Activated naive CD4-positive, alpha-beta T cell treated with Interleukin-2 at 50 U/mL for 16 hours (primary cell): ENCODE data around the gene AP1S1.

Source experiments
- DNase-seq: peaks from one replicate; pipeline ENCODE4 v3.0.0-alpha.2; 2020

Gene AP1S1

DNA sequence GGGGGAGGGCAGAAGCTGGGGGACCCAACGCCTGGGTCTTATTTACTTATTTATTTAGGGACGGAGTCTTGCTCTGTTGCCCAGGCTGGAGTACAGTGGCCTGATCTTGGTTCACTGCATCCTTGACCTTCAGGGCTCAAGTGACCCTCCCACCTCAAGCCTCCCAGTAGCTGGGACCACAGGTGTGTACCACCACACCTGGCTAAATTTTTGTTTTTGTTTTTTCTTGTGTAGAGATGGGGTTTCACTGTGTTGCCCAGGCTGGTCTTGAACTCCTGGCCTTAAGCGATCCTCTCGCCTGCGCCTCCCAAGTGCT is 48.3 kb downstream of the AP1S1 start:
- no peak for DNase-seq

DNA sequence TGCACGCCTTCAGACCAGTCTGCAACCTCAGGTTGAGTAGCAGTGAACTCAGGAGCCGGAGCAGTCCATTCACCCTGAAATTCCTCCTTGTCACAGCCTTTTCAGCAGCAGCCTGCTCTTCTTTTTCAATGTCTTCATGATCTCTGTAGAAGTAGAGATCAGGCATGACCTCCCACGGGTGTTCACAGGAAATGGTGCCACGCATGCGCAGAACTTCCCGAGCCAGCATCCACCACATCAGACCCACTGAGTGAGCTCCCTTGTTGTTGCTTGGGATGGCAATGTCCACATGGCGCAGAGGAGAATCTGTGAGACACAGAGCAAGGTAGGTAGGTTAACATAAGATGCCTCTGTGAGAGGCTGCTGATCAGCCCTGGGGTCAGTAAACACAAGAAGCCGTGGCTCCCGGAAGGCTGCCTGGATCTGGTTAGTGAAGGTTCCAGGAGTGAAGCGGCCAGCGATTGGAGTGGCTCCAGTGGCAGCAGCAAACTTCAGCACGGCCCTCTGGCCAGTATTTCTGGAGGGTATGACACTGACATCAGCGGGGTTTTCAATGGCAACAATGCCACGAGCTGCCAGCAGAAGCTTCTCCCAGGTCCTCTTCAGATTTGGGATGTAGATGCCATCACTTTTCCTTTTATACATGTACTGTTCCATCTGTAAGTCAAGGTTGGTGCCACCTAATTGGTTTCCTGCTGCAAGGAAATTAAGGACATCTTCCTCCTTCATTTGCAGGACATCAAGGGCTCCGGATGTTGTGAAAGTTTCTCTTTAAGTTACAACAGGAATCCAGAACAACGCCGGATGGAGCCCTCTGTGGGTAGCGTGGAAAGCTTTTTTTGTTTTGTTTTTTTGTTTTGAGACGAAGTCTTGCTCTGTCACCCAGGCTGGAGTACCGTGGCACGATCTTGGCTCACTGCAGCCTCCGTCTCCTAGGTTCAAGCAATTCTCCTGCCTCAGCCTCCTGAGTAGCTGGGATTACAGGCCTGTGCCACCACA is 49.8 kb downstream of the AP1S1 start:
- DNase-seq = peak; percentile 45

DNA sequence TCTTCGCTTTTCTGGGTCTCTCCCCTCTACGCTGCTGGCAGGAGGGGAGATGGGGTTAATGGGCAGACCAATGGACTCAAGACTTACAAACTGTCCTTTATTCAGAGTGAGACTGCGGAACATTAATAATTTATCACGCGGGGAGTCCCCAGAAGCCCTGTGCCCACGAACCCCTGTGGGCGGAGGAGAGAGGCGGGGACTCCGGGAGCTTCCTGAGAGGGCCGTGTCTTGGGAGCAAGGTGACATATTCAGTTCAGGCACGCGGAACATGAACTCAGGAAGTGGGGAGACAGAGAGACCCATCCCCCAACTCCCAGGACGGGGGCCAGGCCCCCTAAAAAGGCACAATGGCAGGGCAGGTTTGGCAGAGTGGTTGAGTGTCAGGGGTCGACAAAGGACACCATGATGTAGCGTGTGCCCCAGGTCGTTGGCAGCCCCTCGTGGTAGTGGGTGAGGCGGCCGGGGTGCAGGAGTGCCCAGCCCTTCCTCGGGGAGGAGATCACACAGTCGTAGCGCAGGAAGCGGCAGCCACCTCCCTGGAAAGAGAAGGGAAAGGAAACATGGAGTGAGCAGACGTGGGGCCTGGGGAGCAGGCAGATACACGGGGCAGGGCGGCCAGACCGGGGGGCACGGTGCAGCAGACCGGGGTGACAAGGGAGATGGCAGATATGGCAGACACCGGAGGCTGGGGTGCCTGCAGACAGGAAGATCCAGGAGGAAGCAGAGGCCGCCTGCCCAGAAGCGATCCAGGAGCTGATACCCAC is 51.8 kb downstream of the AP1S1 start:
- DNase-seq = no peak

DNA sequence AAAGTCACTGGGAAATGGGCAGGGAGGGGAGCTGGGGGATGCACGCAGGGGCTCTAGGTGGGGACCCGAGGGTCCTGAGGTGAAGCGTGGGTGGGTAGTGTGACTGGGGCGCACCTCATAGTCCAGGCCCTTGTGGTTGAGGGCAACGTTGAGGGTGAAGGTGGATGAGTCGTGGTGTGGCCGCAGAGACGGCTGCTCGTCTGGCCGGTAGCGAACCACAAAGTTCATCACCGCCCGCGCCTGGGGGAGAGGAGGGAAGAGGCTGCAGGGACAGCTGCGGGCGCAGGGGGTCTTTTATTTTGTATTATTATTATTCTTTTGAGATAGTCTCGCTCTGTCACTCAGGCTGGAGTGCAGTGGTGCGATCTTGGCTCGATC is 52.4 kb downstream of the AP1S1 start:
- DNase-seq = no peak

DNA sequence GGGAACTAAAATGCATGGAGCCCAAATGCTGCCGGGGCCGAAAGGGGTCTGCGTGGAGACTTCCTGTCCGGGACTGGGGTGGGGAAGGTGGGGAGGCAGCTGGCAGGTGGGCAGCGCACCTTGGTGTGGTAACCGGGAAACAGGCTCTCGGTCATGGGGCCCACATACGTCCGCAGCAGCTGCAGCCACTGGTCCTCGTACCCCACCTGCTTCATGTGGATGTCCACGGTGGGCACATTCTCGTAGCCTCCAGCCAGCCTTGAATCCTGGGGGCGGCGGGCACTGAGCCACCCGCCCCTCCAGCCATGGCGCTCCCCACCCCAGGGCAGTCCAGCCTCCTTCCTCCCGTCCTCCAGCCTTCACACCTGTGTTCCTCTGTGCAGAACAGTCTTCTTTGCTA is 53.2 kb downstream of the AP1S1 start:
- DNase-seq = no peak

DNA sequence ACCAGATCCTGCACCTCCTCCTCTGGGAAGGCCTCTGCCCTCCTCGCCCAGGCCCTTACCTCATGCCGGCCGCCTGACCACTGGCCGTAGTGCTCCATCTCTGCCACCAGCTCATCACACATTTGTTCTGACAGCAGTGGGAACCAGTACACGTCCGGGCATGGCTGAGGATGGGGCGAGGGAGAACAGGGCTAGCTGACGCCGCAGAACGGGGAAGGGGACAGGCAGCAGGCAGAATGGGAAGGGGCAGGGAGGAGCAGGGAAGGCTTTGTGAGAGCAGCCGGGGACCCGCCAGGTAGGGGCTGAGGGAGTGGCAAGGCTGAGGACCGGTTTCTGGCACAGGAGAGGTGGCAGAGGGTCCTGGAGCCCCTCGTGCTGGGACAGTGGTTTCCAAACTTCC is 54.5 kb downstream of the AP1S1 start:
- no peak for DNase-seq

DNA sequence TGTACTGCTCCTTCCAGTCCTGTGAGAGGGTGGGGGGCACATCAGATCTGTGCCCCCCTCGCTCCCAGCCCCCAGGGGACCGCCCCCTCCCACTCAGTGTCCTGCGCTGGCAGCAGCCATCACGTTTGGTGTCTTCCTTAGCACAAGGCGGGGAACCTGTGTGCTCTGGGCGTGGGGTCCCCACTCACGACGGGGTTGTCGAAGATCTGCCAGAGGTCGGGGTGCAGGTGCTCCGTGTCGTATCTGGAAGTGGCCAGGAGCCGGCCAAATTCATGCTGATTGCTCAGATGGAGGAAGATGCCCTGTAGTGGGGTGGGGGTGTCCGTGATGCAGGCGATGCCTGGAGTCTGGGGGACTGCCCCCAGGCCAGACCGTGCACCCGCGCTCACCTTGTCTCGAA is 55.9 kb downstream of the AP1S1 start:
- no peak for DNase-seq
